ENCODE measurements around the gene SMARCD3.

The SMARCD3 gene

GRCh38 chr7:151272405-151272804 lies 23.9 kb upstream of the SMARCD3 start:
- no peak for DNase-seq (ENCODE audit: low spot score)

DNA sequence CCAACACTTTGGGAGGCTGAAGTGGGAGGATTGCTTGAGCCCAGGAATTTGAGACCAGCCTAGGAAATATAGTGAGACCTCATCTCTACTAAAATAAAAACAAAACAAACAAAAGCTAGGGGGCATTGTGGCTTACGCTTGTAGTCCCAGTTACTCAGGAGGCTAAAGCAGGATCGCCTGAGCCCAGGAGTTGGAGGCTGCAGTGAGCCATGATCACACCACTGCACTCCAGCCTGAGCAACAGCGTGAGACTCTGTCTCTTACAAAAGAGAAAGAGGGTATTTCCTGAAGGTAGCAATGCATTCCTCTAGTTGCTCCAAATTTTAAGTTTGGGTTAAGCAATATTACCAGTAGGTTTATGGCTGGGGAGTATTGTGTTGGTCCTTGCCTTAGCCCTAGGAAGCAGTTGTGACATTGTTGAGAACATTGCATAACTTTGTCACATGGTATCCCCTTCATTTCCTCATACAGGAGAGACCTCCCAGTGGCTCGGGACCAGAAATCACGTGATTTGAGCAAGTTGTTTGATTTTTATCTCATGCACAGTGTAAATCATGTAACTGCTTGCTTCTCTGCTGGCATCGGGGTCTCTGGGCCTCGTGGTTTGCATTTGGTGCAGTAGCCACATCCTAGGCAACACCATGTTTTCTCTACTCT lies 23.3 kb upstream of the SMARCD3 start:
- peak; percentile 44 for DNase-seq (ENCODE audit: low spot score)

DNA sequence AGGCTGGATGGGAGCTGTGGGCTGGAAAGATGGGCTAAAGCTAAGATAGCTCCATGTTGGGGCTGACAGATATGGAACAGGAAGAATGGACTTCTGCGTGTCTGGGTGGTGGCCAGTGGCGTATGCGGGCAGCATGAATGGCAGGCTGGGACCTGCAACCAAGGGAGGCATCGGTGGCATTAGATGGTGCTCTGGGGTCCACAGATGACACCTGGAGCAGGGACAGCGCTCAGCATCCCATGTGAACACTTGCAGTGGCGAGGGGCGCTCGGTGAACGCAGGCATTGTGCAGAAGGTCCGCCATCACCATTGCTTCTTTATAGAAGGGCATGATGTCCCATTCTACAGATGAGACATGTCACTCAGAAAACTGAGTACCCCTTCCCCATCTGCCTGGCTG lies 21.0 kb upstream of the SMARCD3 start:
- no peak for DNase-seq (ENCODE audit: low spot score)

DNA sequence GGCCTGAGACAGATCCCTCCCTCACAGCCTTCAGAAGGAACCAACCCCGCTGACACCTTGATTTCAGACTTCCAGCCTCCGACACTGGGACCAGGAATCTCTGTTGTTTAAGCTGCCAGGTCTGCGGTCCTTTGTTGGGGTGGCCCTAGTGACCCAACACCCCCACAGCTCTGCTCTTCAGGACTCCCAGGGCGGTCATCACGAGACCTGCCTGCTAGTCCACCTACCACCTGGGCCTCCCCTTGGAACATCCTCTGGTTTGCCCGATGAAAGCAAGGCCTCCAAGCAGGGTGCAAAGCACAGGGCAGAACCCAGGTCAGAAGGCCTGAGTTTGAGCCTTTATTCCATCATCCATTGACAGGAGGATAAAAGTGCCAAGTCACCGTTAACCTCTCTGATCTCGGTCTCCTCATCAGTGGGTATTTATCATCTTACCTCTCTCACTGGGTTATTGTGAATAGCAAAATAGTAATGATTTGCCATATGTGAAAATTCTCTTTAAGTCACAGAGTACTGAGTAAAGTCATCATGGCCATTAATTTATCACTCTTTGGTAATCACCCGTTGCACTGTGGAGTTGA lies 16.9 kb upstream of the SMARCD3 start:
- no peak for DNase-seq (ENCODE audit: low spot score)

GRCh38 chr7:151264615-151265014 lies 16.1 kb upstream of the SMARCD3 start:
- DNase-seq (ENCODE audit: low spot score): no peak

DNA sequence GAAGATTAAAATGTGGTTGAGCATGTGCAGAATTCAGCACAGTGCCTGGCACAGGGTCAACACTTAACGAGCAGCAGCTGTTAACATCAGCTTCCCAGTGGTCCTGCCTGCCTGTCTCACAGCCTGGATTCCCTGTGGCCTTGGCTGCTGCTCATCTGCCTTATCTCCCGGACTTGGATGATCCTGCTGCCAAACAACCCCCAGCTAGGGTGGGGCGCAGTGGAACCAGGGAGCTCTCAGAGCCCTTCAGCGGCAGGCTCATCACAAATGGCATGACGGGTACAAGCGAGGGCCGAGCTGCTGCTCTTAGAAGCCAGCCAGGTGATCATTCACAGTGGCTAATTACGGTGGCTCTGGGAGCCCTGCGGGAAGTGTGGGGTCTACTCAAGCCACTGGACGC lies 13.0 kb upstream of the SMARCD3 start:
- no peak for DNase-seq (ENCODE audit: low spot score)

- no peak for DNase-seq (ENCODE audit: low spot score)
These were observed 12.4 kb upstream of the SMARCD3 start for GRCh38 chr7:151260883-151261282.

GRCh38 chr7:151260471-151260870 lies 12.0 kb upstream of the SMARCD3 start:
- no peak for DNase-seq (ENCODE audit: low spot score)

DNA sequence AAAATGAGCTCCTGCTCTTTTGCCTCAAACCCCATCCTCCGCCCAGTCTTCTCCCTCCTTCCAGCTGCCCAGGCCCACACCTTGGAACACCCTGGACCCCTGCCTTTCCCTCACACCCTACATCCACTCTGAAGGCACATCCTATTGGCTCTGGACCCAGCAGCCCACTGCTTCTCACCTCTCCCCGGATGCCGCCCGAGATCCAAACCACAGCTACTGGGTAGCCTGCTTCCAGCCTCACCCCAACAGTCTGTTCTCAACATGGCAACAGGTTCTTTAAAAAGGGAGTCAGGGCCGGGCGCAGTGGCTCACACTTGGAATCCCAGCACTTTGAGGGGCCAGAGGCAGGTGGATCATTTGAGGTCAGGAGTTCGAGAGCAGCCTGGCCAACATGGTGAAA lies 9.5 kb upstream of the SMARCD3 start:
- DNase-seq (ENCODE audit: low spot score): no peak

DNA sequence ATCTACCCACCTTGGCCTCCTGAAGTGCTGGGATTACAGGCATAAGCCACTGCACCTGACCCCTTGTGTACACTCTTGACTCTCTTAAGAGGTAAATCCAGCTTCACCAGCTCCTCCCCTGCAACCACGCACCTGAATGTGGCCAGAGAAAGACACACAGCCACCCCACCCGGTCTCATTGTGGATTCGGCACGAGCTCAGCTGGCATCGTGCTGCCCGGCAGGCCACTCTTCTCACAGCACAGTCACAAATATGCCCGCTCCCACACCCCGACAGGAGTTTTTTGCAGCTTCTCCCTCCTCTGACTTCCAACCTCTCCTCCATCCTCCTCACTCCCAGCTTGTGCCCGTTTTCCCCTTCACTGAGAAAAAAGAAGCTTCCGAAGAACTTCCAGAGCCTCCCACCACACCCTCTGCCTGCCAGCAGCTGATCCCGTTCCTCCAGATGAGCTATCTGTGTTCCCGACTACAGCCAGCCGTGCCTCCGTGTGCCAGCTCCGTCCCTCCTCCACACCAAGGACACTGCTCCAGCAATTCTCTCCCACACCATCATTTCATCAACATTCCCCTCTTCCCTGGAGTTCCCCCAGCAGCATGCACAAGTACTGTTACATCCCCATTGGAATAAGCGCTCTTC lies 8.0 kb upstream of the SMARCD3 start:
- no peak for DNase-seq (ENCODE audit: low spot score)

GRCh38 chr7:151255390-151255789 lies 6.9 kb upstream of the SMARCD3 start:
- DNase-seq (ENCODE audit: low spot score): no peak

DNA sequence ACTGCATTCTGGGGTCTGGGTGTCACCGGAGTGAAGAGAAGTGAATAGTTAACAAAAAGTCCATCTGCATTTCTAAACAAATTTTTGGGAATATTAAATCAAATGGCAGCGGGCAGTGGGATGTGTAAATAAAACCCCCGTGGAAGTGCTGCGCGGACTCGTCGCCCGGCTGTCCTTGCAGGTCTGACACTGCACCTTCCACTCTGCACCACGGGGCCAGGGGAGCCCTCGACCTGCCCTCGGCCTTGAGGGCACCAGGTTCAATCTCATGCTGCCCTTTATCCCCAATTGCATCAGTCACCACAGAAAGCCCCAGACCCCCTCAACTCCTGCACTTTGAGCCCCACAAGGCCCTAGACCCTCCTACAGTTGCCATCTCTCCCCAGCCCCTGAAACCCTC lies 6.4 kb upstream of the SMARCD3 start:
- DNase-seq (ENCODE audit: low spot score): no peak

- no peak for DNase-seq (ENCODE audit: low spot score)
These were observed 5.8 kb upstream of the SMARCD3 start for GRCh38 chr7:151254316-151254715.

GRCh38 chr7:151252961-151253711 lies 4.6 kb upstream of the SMARCD3 start:
- no peak for DNase-seq (ENCODE audit: low spot score)

GRCh38 chr7:151252561-151252835 lies 4.0 kb upstream of the SMARCD3 start:
- DNase-seq (ENCODE audit: low spot score): no peak

DNA sequence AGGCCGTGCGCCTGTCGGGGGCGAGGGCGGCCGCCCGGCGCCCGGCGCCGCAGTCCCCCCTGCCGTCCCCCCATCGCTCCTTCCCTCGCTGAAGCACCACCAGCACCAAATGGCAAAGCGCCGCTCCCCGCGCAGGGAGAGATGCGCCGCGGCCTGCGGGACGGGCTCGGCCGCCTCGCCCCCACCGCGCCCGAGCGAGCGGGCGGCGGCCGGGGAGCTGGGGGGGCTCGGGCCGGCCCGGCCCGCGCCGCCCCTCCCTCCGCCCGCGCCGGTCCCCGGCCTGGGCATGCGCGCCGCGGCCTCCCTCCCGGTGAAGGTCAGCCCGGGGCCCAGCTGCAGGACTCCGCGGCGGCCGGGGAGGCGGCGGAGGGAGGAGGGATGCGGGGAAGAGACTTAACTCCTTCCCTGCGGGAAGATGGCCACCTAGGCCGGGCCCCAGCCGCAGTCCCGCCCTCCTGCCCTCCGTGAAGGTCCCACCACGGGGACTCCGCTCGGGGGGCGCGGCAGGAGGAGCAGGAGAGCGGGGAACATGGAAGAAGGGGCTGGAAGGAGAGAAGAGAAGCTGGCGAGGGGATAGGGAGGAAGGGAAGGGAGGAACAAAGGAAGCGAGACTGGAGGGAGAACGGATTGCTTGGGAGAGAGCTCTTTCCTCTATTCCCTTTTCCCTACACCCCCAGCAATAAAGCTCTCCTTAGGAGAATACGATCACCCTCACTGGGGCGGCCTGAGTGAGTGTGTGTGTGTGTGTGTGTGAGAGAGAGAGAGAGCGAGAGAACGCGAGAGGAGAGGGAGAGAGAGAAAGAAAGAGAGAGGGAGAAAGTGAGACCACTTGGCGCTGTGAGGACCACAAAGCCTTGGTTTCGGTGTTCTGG lies 3.4 kb upstream of the SMARCD3 start:
- peak; percentile 81 for DNase-seq (ENCODE audit: low spot score)

DNA sequence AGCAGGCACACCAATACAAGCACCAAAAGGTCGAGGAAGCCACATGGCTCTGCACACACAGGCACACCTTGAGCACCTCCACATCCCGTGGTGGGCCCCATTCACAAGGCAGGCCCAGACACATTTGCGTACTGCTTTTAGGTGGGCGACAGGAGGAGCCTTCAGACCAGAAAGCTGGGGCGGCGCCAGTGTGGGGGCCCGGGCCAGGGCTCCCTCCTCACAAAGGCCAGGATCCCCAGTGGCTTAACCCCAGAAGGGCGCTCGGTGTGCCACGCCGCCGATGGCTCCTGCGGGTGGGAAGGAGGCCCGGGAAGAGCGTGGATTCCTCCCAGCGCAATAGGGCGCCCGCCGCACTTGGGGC lies 2.8 kb upstream of the SMARCD3 start:
- no peak for DNase-seq (ENCODE audit: low spot score)

DNA sequence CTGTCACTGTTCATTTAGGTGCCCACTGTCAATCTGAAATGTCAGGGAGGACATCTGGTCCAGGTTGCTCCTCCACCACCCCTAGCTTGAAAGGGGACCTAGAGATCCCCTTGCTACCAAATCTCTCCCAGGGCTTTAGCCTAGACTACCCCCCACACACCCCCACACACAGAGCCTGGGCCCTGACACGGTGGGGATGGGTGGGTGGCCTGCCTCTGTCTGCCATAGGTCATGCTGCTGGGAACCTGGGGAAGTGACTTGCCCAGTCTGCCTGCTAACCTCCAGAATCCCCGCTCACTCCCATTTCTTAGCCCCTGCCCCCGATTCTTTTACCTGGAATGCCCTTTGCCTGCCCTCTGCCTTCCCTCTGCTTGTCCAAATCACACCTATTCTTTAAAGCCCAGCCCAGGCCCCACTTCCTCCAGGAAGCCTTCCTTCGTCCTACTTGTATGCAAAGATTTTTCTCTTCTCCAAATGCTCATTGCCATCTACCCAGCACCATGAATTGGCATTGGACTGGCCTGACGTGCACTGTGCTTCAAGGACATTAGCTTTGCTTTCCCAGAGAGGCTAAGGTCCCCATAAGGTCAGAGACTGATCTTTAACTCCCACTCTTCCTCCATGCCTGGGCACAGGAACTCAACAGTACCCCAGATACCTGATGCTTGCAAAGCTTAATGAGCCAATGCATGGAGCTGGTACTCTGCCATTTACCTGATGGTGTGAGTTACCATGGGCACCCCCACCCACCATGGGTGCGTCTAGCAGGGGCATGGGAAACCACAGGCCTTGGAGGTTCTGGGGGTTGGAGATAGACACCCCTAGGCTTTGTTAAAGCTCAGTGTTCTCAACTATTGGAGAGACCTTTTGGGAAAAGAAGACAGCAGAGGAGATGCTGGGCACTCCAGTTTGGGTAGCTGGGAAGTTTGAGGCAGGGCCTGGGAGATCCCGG lies 2.0 kb upstream of the SMARCD3 start:
- DNase-seq (ENCODE audit: low spot score): no peak

DNA sequence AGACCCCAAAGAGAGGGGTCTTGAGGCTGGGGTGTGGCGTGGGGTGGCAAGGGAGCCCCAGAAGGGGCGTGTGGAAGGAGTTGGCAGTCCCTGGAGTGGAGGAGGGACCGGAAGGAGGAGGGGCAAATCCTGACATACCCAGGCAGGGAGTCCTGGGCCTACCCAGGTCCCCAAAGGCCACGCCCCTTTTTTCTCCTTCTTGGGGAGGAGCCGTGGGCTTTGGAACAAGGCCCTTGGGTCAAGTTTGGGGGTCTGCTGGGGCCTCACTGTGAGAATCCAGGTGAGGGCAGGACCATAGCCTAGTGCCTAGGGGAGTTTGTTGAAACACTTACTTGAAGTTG lies 1.2 kb upstream of the SMARCD3 start:
- DNase-seq (ENCODE audit: low spot score): no peak

DNA sequence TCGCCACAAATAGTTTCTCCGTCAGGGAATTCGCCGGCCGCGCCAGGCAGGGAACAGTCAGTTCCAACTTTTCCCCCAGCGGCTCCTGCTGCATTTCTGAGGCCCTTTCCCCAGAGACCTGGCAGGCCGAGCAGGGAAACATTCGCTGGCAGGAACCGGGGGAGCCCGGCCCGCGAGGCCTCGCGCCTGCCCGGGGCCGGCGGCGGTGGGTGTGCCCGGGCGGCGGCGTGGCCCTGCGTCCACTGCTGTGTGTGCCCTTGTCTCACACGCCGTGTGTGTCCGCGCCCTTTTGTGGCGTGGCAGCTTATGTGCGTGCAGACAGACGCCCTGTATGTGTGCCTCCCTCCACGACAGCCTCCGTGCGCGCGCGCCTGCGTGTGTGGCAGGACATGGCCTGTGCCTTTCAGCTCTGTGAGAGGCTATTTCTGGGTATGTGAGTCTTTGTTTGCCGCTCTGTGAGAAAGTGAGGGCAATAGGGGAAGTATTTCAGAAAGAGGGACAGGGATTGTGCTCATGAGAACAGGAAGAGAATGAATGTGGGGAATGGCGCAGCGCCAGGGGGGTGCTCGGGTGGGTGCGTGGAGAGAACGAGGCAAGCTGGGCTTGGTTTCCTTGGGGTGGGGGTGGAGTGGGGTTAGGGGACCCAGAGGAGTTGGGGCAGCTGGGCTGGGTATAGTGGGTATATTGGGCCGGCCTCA lies 689 bp upstream of the SMARCD3 start:
- DNase-seq (ENCODE audit: low spot score): peak; percentile 64
